CD4-positive, alpha-beta T cell (primary cell): ENCODE results near the gene FCAR. TPM values are rescaled to one million over a fixed set of nuclear protein-coding genes. Genes with fewer than 3 reads are reported as not detected.
"Not testable (repeated sequence)": the region's sequence is repeated elsewhere in the genome, so short reads cannot be mapped to it uniquely, and the experiment has no call there.

Source experiments
- ATAC-seq: fragments of 200-7000 bp; cut with Tn5 transposase; one replicate; pipeline ENCODE4 v1.10.0; 2022; ENCODE audit warnings: mild to moderate bottlenecking; ENCODE audit not compliant: poor library complexity
- CTCF ChIA-PET: fragments of 350-600 bp; sonication (Branson Sonifier 250); formaldehyde crosslinking; loops from one replicate; lab custom pipeline; 2021; ENCODE audit warnings: antibody characterized with exemption, inconsistent platforms; lab: Charles Lee
- POLR2A ChIA-PET: fragments of 350-600 bp; sonication (Branson Sonifier 250); formaldehyde crosslinking; loops from one replicate; lab custom pipeline; 2021; ENCODE audit warnings: antibody characterized with exemption, inconsistent platforms; lab: Charles Lee
- DNase-seq, 14 experiments: peaks; one replicate each; pipeline ENCODE4 v3.0.0-alpha.2; 2013 to 2020; ENCODE audit warnings: mixed read lengths in 2 of 14
- H3K27ac ChIP-seq, 2 donors: one replicate each; pipeline versions ENCODE4 v1.5.1 to v1.7.0; 2013; ENCODE audit warnings: low read length in 2 of 2, low read depth in 1 of 2, mild to moderate bottlenecking in 1 of 2
- H3K27me3 ChIP-seq, 2 experiments: 1 replicate in 1 of 2; 2 replicates in 1 of 2; pipeline versions ENCODE4 v1.6.1 to v1.7.0; 2013; ENCODE audit warnings: low read length in 2 of 2, control low read depth in 1 of 2, mild to moderate bottlenecking in 1 of 2, moderate library complexity in 1 of 2; ENCODE audit not compliant: insufficient read depth in 2 of 2, control insufficient read depth in 1 of 2
- H3K36me3 ChIP-seq: one replicate; pipeline ENCODE4 v1.6.1; 2013; ENCODE audit warnings: low read length, control low read depth; ENCODE audit not compliant: insufficient read depth
- H3K4me1 ChIP-seq: one replicate; pipeline ENCODE4 v1.6.1; 2013; ENCODE audit warnings: low read length, control low read depth; ENCODE audit not compliant: insufficient read depth
- H3K4me3 ChIP-seq: one replicate; pipeline ENCODE4 v1.5.1; 2013; ENCODE audit warnings: mild to moderate bottlenecking, low read length, moderate library complexity
- H3K9me3 ChIP-seq, 2 experiments: 1 replicate in 1 of 2; 2 replicates in 1 of 2; pipeline versions ENCODE4 v1.6.1 to v1.7.0; 2013; ENCODE audit warnings: low read length in 2 of 2, mild to moderate bottlenecking in 2 of 2, control low read depth in 1 of 2, moderate library complexity in 1 of 2; ENCODE audit not compliant: control insufficient read depth in 1 of 2, insufficient read depth in 1 of 2
- H3K27ac Mint-ChIP-seq: one replicate; pipeline ENCODE4 v1.8.0; 2020; ENCODE audit warnings: mixed read lengths
- H3K27me3 Mint-ChIP-seq: one replicate; pipeline ENCODE4 v1.8.0; 2021; ENCODE audit warnings: mixed read lengths
- H3K36me3 Mint-ChIP-seq: one replicate; pipeline ENCODE4 v1.8.0; 2021; ENCODE audit warnings: low read depth, mixed read lengths
- H3K4me1 Mint-ChIP-seq: one replicate; pipeline ENCODE4 v1.8.0; 2021; ENCODE audit warnings: low read depth, mixed read lengths
- H3K4me3 Mint-ChIP-seq: one replicate; pipeline ENCODE4 v1.8.0; 2020; ENCODE audit warnings: mild to moderate bottlenecking, mixed read lengths
- H3K9me3 Mint-ChIP-seq: one replicate; pipeline ENCODE4 v1.8.0; 2020; ENCODE audit warnings: mixed read lengths
- CTCF ChIP-seq: fragments of 200-600 bp; IDR thresholded peaks from one replicate; pipeline ENCODE4 v1.8.0; 2022; ENCODE audit warnings: antibody characterized with exemption, mild to moderate bottlenecking
- intact Hi-C, 2 experiments: fragments of 100-400 bp; cut with DNase I in 1 of 2; cut with micrococcal nuclease in 1 of 2; formaldehyde crosslinking; loops; one replicate each; pipeline versions ENCODE4 v1.15.1 to v1.9.0; 2023 to 2025; cut with DNase I, micrococcal nuclease
- total RNA-seq, 174 experiments: library from RNA in 2 of 174; stranded (reverse) in 2 of 174; gene quantifications; one replicate each; pipeline ENCODE4 v1.2.3 and lab custom pipeline; 2021 to 2026

FCAR gene
- total RNA-seq, 2 experiments from 2014 or later: 0.96 to 1.4 TPM

GRCh38 chr19:54851353-54851752, 22.7 kb upstream of the FCAR start:
- H3K4me1 ChIP-seq: no peaks in the 10 kb centered on the region
- intact Hi-C loops: no loop called here
- H3K27ac ChIP-seq: no peak overlapping the region
- TF ChIP-seq CTCF: no peak
- Mint-ChIP-seq H3K36me3 (no peaks in the 10 kb centered on the region), H3K27ac (no peak overlapping the region), H3K4me3 (no peak overlapping the region), H3K9me3 (no peaks in the 10 kb centered on the region), H3K27me3 (peaks cover 12% of the 10 kb centered on the region), H3K4me1 (no peaks in the 10 kb centered on the region)
- DNase-seq (no peak), ATAC-seq (no peak)
- CTCF ChIA-PET: no interaction called here
- H3K4me3 ChIP-seq: no peak overlapping the region
- POLR2A ChIA-PET: no interaction called here
- H3K27me3 ChIP-seq: peaks cover 0 to 3% of the 10 kb centered on the region in 2 experiments
- peaks cover 0 to 5% of the 10 kb centered on the region in 2 experiments for H3K9me3 ChIP-seq
- H3K36me3 ChIP-seq: no peaks in the 10 kb centered on the region

GRCh38 chr19:54855241-54855640, 18.8 kb upstream of the FCAR start:
- intact Hi-C loops, H3K36me3 Mint-ChIP-seq, POLR2A ChIA-PET, H3K36me3 ChIP-seq, H3K4me1 Mint-ChIP-seq, CTCF ChIA-PET, H3K4me1 ChIP-seq, ATAC-seq, H3K27me3 Mint-ChIP-seq, H3K4me3 Mint-ChIP-seq, H3K9me3 Mint-ChIP-seq, H3K27ac ChIP-seq, H3K27me3 ChIP-seq, H3K9me3 ChIP-seq, H3K4me3 ChIP-seq, H3K27ac Mint-ChIP-seq: not testable (repeated sequence)
- peak in 1 of 14 experiments; percentile 21 for DNase-seq

GRCh38 chr19:54858476-54858875, 15.6 kb upstream of the FCAR start:
- H3K4me3 ChIP-seq, H3K9me3 ChIP-seq, H3K4me1 ChIP-seq, H3K27ac Mint-ChIP-seq, H3K4me3 Mint-ChIP-seq, H3K36me3 ChIP-seq, ATAC-seq, POLR2A ChIA-PET, H3K27me3 ChIP-seq, CTCF ChIA-PET, intact Hi-C loops, DNase-seq, H3K9me3 Mint-ChIP-seq, H3K27ac ChIP-seq, H3K36me3 Mint-ChIP-seq, H3K4me1 Mint-ChIP-seq: not testable (repeated sequence)
- H3K27me3 Mint-ChIP-seq: peaks cover 13% of the 10 kb centered on the region

GRCh38 chr19:54859421-54859820, 14.6 kb upstream of the FCAR start:
- H3K4me1 Mint-ChIP-seq, H3K27ac Mint-ChIP-seq, intact Hi-C loops, H3K4me3 Mint-ChIP-seq, H3K27ac ChIP-seq, H3K27me3 ChIP-seq, H3K4me3 ChIP-seq, POLR2A ChIA-PET, H3K9me3 ChIP-seq, H3K36me3 ChIP-seq, H3K36me3 Mint-ChIP-seq, H3K9me3 Mint-ChIP-seq, H3K4me1 ChIP-seq, ATAC-seq: not testable (repeated sequence)
- CTCF ChIA-PET: interaction anchor here (0.6 kb wide), 1 partner anchor 1485 kb away, joined by 6 read pairs; no protein-coding TSS in a partner anchor
- peak in 2 of 14 experiments; percentile 50 to 60 for DNase-seq
- peaks cover 13% of the 10 kb centered on the region for H3K27me3 Mint-ChIP-seq

- H3K36me3 Mint-ChIP-seq, H3K4me1 Mint-ChIP-seq, H3K27me3 ChIP-seq, H3K36me3 ChIP-seq, H3K9me3 Mint-ChIP-seq, CTCF ChIA-PET, ATAC-seq, H3K27ac Mint-ChIP-seq, H3K4me3 Mint-ChIP-seq, H3K4me1 ChIP-seq, H3K4me3 ChIP-seq, DNase-seq, POLR2A ChIA-PET, H3K9me3 ChIP-seq, H3K27ac ChIP-seq, intact Hi-C loops: not testable (repeated sequence)
- H3K27me3 Mint-ChIP-seq: peaks cover 33% of the 10 kb centered on the region
These were observed 10.6 kb upstream of the FCAR start for GRCh38 chr19:54863459-54863858.
